Smooth muscle cell (in vitro differentiated cells): ENCODE data around the gene FAF1. TPM values are rescaled to one million over a fixed set of nuclear protein-coding genes. Genes with fewer than 3 reads are reported as not detected.

Source experiments
- DNase-seq: peaks from one replicate; lab custom pipeline; 2025; ENCODE audit not compliant: unreplicated experiment; lab: John Stamatoyannopoulos, UW
- H2AFZ ChIP-seq: fragments of 200-600 bp; sonication (generic); 2 replicates; pipeline ENCODE4 v1.6.0; 2016; ENCODE audit warnings: antibody characterized with exemption, low read depth, mild to moderate bottlenecking
- H3F3A ChIP-seq: fragments of 200-600 bp; sonication (generic); 2 replicates; pipeline ENCODE4 v1.6.0; 2017; ENCODE audit warnings: antibody characterized with exemption, low read depth
- H3K27ac ChIP-seq: fragments of 200-600 bp; sonication (generic); 2 replicates; pipeline ENCODE4 v1.5.1; 2016; ENCODE audit warnings: low read depth, mild to moderate bottlenecking
- H3K27me3 ChIP-seq: fragments of 200-600 bp; sonication (generic); 2 replicates; pipeline ENCODE4 v1.6.1; 2016; ENCODE audit warnings: low read depth, mild to moderate bottlenecking
- H3K36me3 ChIP-seq: fragments of 200-600 bp; sonication (generic); 2 replicates; pipeline ENCODE4 v1.5.1; 2016; ENCODE audit warnings: low read depth
- H3K4me1 ChIP-seq: fragments of 200-600 bp; sonication (generic); 2 replicates; pipeline ENCODE4 v1.5.1; 2016; ENCODE audit warnings: low read depth
- H3K4me2 ChIP-seq: fragments of 200-600 bp; sonication (generic); 2 replicates; pipeline ENCODE4 v1.6.0; 2016; ENCODE audit warnings: mild to moderate bottlenecking
- H3K4me3 ChIP-seq: fragments of 200-600 bp; sonication (generic); 2 replicates; pipeline ENCODE4 v1.5.1; 2016; ENCODE audit warnings: mild to moderate bottlenecking
- H3K79me2 ChIP-seq: fragments of 200-600 bp; sonication (generic); 2 replicates; pipeline ENCODE4 v1.6.0; 2016; ENCODE audit warnings: low read depth, mild to moderate bottlenecking
- H3K9ac ChIP-seq: fragments of 200-600 bp; sonication (generic); 2 replicates; pipeline ENCODE4 v1.6.0; 2016; ENCODE audit warnings: low read depth
- H3K9me3 ChIP-seq: fragments of 200-600 bp; sonication (generic); replicated peaks from 2 replicates; pipeline ENCODE4 v1.5.1; 2016; ENCODE audit warnings: low read depth
- H4K20me1 ChIP-seq: fragments of 200-600 bp; sonication (generic); 2 replicates; pipeline ENCODE4 v1.6.0; 2016; ENCODE audit warnings: low read depth
- WGBS: methylation state at CpG from one replicate; pipeline ENCODE4 v1.1.7; 2016; ENCODE audit warnings: low lambda C conversion rate; 5-methylcytosine and 5-hydroxymethylcytosine counted together
- polyA plus RNA-seq: library from polyadenylated mRNA; unstranded; fragments of >200 nt; fragmentation: Nextera tagmentation; extraction: Ambion mirVana; gene quantifications from 2 replicates; pipeline ENCODE4 v1.2.1, GENCODE V29; 2016
- total RNA-seq: library from RNA; depleted of rRNA; stranded (reverse); fragments of >200 nt; gene quantifications from 2 replicates; pipeline ENCODE4 v1.2.3, GENCODE V29; 2014
- TF ChIP-seq, protein P1 (sequence below): fragments of 200-600 bp; sonication (generic); IDR thresholded peaks from 2 replicates; pipeline ENCODE4 v1.5.1; 2017; ENCODE audit warnings: borderline replicate concordance, mild to moderate bottlenecking, antibody characterized with exemption; ENCODE audit not compliant: insufficient read depth, poor library complexity, severe bottlenecking

Gene FAF1
- total and polyA plus RNA-seq, 2 experiments from 2014 or later: 51.5 to 51.6 TPM

DNA sequence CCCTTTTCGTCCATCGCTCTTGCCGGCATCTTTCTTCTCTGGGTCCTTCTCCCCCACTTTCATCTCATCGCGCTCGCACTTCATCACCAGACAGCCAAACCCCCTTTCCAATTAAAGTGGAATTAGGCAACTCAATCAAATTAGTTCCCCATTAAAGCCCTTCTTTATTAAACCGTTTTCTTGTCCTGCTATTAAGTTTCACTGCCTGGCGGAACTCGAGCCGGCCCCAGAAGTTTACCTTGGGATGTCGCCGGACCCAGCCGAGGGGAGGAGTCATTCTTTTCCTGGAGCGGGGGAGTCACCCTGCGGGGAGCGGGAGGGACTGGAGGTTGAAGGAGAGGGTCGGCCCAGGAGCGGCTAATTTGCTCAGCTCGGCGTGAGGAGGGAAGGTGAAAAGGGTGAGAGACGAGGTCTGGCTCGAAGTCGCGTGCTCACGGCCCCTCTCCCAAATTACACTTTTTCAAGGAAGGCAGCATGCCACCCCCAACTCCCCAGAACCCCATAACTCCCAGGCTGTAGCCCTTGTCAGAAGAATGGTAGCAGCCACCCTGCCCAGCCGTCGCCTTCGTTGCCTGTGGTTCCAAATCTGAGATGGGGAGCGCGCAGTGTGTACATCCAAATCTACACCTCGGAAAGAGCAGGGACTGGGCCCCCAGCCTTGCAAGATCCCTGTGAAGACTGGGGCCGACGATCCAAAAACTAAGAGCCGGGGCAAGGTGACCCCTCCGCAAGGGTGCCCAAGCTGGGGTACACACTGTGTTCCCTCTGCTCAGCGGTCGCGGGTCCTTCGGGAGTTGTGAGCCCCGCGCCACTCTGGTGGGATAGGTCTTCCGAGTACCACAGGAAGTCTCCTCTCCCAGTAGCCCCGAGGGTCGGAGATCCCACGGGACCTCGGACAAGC, 543.3 kb downstream of the FAF1 start:
- H3K9me3 ChIP-seq: no peaks in the 10 kb centered on the region
- peaks cover 99% of the 10 kb centered on the region for H3K27me3 ChIP-seq
- no peak overlapping the region for H2AFZ ChIP-seq
- no peaks in the 10 kb centered on the region for H3F3A ChIP-seq
- WGBS: 3% methylated on average over 45 of the region's 46 CpGs
- no peak for DNase-seq
- H4K20me1 ChIP-seq: no peaks in the 10 kb centered on the region
- TF ChIP-seq, protein P1, sequence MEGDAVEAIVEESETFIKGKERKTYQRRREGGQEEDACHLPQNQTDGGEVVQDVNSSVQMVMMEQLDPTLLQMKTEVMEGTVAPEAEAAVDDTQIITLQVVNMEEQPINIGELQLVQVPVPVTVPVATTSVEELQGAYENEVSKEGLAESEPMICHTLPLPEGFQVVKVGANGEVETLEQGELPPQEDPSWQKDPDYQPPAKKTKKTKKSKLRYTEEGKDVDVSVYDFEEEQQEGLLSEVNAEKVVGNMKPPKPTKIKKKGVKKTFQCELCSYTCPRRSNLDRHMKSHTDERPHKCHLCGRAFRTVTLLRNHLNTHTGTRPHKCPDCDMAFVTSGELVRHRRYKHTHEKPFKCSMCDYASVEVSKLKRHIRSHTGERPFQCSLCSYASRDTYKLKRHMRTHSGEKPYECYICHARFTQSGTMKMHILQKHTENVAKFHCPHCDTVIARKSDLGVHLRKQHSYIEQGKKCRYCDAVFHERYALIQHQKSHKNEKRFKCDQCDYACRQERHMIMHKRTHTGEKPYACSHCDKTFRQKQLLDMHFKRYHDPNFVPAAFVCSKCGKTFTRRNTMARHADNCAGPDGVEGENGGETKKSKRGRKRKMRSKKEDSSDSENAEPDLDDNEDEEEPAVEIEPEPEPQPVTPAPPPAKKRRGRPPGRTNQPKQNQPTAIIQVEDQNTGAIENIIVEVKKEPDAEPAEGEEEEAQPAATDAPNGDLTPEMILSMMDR: no peak
- no peaks in the 10 kb centered on the region for H3K36me3 ChIP-seq
- H3K79me2 ChIP-seq: no peaks in the 10 kb centered on the region
- H3K4me3 ChIP-seq: no peak overlapping the region
- H3K27ac ChIP-seq: no peak overlapping the region
- H3K4me2 ChIP-seq: peak overlapping the region; percentile 57
- no peak overlapping the region for H3K9ac ChIP-seq
- H3K4me1 ChIP-seq: peaks cover 12% of the 10 kb centered on the region

DNA sequence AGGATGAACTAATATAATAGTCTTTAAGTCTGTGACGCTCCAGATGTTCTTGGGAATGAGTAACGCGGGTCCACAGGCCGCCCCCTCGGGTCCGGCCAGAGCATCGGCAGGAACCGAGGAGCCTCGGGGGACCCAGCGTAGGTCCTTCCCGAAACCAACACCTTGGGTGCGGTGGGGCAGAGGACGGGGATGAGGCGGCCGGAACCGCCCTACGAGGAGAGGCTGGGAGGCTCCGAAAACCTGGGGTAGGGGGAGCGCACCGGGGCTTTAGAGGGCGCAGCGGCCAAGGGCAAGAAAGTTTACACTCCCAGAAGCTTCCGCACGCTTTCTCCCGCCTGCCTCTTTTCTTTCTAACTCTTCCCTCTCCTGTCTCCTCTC, 543.9 kb downstream of the FAF1 start:
- H3F3A ChIP-seq: no peaks in the 10 kb centered on the region
- no peaks in the 10 kb centered on the region for H3K79me2 ChIP-seq
- DNase-seq: no peak
- TF ChIP-seq, protein P1: no peak
- H3K36me3 ChIP-seq: no peaks in the 10 kb centered on the region
- 5% methylated on average over 25 of the region's 25 CpGs for WGBS
- no peak overlapping the region for H3K9ac ChIP-seq
- no peak overlapping the region for H2AFZ ChIP-seq
- H3K27me3 ChIP-seq: peaks cover 99% of the 10 kb centered on the region
- no peaks in the 10 kb centered on the region for H3K9me3 ChIP-seq
- no peak overlapping the region for H3K4me3 ChIP-seq
- no peaks in the 10 kb centered on the region for H4K20me1 ChIP-seq
- no peak overlapping the region for H3K27ac ChIP-seq
- H3K4me2 ChIP-seq: peak overlapping the region; percentile 57
- H3K4me1 ChIP-seq: peaks cover 12% of the 10 kb centered on the region

DNA sequence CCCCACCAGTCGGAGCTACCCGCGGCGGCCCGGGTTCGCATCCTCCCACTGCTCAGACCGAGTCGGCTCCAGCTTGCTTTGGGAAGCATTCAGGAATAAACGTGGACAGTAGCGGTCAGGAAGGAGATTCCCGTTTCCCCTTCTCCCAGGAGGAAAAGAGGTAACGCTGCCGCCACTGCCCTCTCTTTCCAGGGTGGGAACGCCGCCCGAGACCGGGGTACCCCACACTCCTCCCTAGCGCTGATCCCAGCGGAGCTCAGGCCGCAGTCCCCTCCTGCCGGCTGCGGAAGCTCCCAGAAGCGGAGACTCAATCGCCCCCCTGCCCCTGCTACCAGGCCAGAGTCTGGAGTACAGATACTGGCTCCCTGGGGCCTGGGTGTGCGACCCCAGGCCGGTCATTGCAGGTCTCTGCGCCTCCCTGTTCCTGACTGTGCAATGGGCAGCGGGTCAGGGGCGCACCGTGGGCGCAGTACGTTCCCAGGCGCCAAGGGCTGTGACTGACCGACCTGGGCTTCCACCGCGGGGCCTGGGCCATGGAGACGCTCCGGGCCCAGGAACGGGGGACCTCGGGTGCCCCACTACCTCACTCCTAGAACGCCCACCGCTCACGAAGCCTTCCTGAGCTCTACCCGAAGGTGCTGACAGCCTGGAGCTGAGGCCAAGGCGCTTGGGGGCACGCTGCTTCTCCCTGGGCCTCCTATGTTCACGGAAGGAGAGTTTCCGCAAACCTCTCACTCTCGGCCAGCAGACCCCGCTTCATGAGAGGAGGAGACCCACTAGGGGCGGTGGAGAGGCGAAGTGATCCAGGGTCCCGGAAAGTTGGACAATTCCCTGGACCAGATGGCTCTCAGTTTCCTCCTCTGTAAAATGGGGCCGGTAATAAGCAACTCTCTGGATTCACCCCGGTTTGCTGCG, 544.6 kb downstream of the FAF1 start:
- Histone ChIP-seq H3K27ac (no peak overlapping the region), H3K9ac (no peak overlapping the region), H2AFZ (no peak overlapping the region), H3F3A (no peaks in the 10 kb centered on the region), H3K4me1 (peaks cover 12% of the 10 kb centered on the region), H3K27me3 (peaks cover 98% of the 10 kb centered on the region), H3K79me2 (no peaks in the 10 kb centered on the region), H3K4me3 (no peak overlapping the region), H3K4me2 (no peak overlapping the region), H4K20me1 (no peaks in the 10 kb centered on the region), H3K9me3 (no peaks in the 10 kb centered on the region), H3K36me3 (no peaks in the 10 kb centered on the region)
- DNase-seq: no peak
- 9% methylated on average over 54 of the region's 56 CpGs for WGBS
- TF ChIP-seq, protein P1: no peak
